Measurements from ENCODE around the gene PICK1. TPM values are rescaled to one million over a fixed set of nuclear protein-coding genes. Genes with fewer than 3 reads are reported as not detected.

The PICK1 gene
- total and polyA plus RNA-seq, 10 of the 15 experiments (the other 5 are each of a cell fraction or from before 2014, with no cell fraction given): 0.07 to 19.2 (median 10.9) TPM

DNA sequence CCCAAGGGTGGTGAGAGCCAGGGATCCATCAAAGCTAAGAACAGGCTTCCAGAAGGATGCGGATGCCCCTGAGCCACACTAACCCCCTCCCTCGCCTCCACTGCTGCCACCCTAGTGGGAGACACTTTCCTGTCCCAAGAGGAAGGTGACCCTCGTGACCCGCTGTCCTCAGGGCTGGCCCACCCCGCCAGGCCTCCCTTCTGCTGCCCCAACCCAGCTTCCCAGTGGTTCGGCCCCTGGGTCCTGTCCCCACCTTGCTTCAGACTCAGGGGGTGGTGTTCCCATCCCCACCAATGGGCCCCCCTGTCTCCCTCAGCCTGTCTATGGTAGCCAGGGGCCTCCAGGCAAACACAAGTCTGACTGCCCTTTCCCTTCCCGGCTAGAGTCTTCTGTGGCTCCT lies 6.5 kb upstream of the PICK1 start (continued):
- TF ChIP-seq, protein P1, sequence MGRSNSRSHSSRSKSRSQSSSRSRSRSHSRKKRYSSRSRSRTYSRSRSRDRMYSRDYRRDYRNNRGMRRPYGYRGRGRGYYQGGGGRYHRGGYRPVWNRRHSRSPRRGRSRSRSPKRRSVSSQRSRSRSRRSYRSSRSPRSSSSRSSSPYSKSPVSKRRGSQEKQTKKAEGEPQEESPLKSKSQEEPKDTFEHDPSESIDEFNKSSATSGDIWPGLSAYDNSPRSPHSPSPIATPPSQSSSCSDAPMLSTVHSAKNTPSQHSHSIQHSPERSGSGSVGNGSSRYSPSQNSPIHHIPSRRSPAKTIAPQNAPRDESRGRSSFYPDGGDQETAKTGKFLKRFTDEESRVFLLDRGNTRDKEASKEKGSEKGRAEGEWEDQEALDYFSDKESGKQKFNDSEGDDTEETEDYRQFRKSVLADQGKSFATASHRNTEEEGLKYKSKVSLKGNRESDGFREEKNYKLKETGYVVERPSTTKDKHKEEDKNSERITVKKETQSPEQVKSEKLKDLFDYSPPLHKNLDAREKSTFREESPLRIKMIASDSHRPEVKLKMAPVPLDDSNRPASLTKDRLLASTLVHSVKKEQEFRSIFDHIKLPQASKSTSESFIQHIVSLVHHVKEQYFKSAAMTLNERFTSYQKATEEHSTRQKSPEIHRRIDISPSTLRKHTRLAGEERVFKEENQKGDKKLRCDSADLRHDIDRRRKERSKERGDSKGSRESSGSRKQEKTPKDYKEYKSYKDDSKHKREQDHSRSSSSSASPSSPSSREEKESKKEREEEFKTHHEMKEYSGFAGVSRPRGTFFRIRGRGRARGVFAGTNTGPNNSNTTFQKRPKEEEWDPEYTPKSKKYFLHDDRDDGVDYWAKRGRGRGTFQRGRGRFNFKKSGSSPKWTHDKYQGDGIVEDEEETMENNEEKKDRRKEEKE (IDR thresholded peaks at IDR 0.05): no peak
- TF ChIP-seq PML (IDR thresholded peaks at IDR 0.05; ENCODE audit: low read length) (no peak), SREBF1 (IDR thresholded peaks at IDR 0.05; ENCODE audit: low read length) (no peak), PBX3 (IDR thresholded peaks at IDR 0.05; ENCODE audit: insufficient replicate concordance, low read depth, low read length) (no peak), FOXK2 (IDR thresholded peaks at IDR 0.05) (no peak)

DNA sequence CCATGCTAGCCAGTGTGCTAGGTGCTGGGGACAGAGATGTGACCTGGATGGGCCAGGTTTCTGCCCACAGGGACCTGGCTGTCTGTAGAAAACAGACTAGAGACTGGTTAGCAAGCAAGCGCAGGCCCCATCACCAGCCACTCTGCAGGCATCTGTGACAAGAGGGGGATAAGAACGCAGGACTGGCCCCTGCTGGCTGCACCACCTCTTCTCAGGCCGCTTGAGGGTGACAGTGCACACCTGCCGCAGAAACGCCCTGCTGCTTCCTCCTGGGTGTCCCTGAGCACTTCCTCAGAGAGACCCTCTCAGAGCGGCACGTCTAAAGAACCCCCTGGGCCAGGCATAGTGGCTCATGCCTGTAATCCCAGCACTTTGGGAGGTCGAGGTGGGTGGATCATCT lies 5.9 kb upstream of the PICK1 start:
- Histone ChIP-seq H3K27me3 (replicated peaks in 1 of 2; ENCODE audit: control insufficient read depth in 2 of 2, insufficient read depth in 2 of 2, low read length in 1 of 2) (no peaks in the 10 kb centered on the region; a peak in 2 of 4 replicates), H3K4me2 (ENCODE audit: control insufficient read depth, insufficient read depth) (no peak overlapping the region), H3K9ac (ENCODE audit: control insufficient read depth, insufficient read depth, low read length) (no peak overlapping the region), H2AFZ (ENCODE audit: control insufficient read depth, low read depth, low read length) (no peak overlapping the region), H3K4me1 (ENCODE audit: control insufficient read depth, insufficient read depth, low read length) (no peaks in the 10 kb centered on the region; the same call in 1 of the 2 replicates), H3K4me3 (no peak overlapping the region), H3K9me3 (replicated peaks; ENCODE audit: control insufficient read depth, insufficient read depth, low read length) (no peaks in the 10 kb centered on the region), H3K27ac (ENCODE audit: control insufficient read depth, insufficient read depth) (no peak overlapping the region), H3K36me3 (ENCODE audit: control insufficient read depth in 2 of 2, insufficient read depth in 2 of 2, low read length in 1 of 2) (no peaks in the 10 kb centered on the region), H3K79me2 (ENCODE audit: control insufficient read depth, insufficient read depth, low read length) (no peaks in the 10 kb centered on the region), H4K20me1 (ENCODE audit: control insufficient read depth, insufficient read depth) (no peaks in the 10 kb centered on the region)
- ChIA-PET RAD21 (ENCODE audit: unreplicated experiment) (interaction anchor here (1.2 to 1.8 kb wide), 5 partner anchors 17 to 655 kb away, joined by 3 to 9 read pairs (median 7); partner anchors contain the start of gene GTPBP1), POLR2A (no interaction called here), SMC1A (ENCODE audit: uncharacterized antibody, unreplicated experiment) (interaction anchor here (0.6 to 2.3 kb wide), 3 partner anchors 209 to 520 kb away, joined by 3 to 22 read pairs (median 9); partner anchors contain the start of gene DMC1), CTCF (interaction anchor here (1.2 to 5.6 kb wide), 18 partner anchors 14 to 521 kb away, joined by 3 to 75 read pairs (median 10); partner anchors contain the start of gene DMC1)
- no peak for FAIRE-seq
- 44% methylated on average over 8 of the region's 8 CpGs for WGBS (ENCODE audit: insufficient coverage, insufficient replicate concordance, low lambda C conversion rate, missing lambda C conversion rate)
- no peak for DNase-seq (ENCODE audit: low read depth, low spot score)
- ATAC-seq: peak; percentile 19; the same call in 1 of the 3 replicates
- no TSS peak for BruUV-seq (replicated peaks)
- intact Hi-C loops (cut with micrococcal nuclease; ENCODE audit: unreplicated experiment) (loop anchor here (5.0 to 10.0 kb wide), 2 partner anchors 51 to 434 kb away; no protein-coding TSS in a partner anchor), in situ Hi-C loops (cut with MboI) (loop anchor here (5.0 kb wide), 1 partner anchor 521 kb away; the partner anchor contains the start of gene DMC1)
- TF ChIP-seq BCL3 (IDR thresholded peaks at IDR 0.05; ENCODE audit: borderline replicate concordance, insufficient read depth, low read depth, low read length, poor library complexity, severe bottlenecking) (no peak), SMC3 (IDR thresholded peaks at IDR 0.05; ENCODE audit: borderline replicate concordance, low read length) (no peak), MYC (IDR thresholded peaks at IDR 0.05; ENCODE audit: insufficient read depth, insufficient read length, insufficient replicate concordance, low read length, severe bottlenecking) (no peak), BCL11A (IDR thresholded peaks at IDR 0.05; ENCODE audit: low read depth, low read length) (no peak), SUZ12 (IDR thresholded peaks at IDR 0.05; ENCODE audit: unreplicated experiment) (no peak), ETV6 (conservative IDR thresholded peaks at IDR 0.05 in 1 of 2, IDR thresholded peaks at IDR 0.05 in 1 of 2; ENCODE audit: borderline replicate concordance in 1 of 2, low read depth in 1 of 2) (no peak), GABPA (IDR thresholded peaks at IDR 0.05; ENCODE audit: low read depth) (no peak), ZSCAN29 (IDR thresholded peaks at IDR 0.05) (no peak)
- TF ChIP-seq, protein P2, sequence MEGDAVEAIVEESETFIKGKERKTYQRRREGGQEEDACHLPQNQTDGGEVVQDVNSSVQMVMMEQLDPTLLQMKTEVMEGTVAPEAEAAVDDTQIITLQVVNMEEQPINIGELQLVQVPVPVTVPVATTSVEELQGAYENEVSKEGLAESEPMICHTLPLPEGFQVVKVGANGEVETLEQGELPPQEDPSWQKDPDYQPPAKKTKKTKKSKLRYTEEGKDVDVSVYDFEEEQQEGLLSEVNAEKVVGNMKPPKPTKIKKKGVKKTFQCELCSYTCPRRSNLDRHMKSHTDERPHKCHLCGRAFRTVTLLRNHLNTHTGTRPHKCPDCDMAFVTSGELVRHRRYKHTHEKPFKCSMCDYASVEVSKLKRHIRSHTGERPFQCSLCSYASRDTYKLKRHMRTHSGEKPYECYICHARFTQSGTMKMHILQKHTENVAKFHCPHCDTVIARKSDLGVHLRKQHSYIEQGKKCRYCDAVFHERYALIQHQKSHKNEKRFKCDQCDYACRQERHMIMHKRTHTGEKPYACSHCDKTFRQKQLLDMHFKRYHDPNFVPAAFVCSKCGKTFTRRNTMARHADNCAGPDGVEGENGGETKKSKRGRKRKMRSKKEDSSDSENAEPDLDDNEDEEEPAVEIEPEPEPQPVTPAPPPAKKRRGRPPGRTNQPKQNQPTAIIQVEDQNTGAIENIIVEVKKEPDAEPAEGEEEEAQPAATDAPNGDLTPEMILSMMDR (IDR thresholded peaks at IDR 0.05 in 2 of 3, conservative IDR thresholded peaks at IDR 0.05 in 1 of 3; ENCODE audit: control insufficient read depth in 2 of 3, extremely low read depth in 1 of 3, insufficient read depth in 1 of 3, low read depth in 3 of 3, low read length in 3 of 3): no peak
